ENCODE results near the gene SLC44A3. TPM values are rescaled to one million over a fixed set of nuclear protein-coding genes. Genes with fewer than 3 reads are reported as not detected.
A peak's percentile ranks its signal among the peaks of the same experiment; 100 is the strongest.

The SLC44A3 gene
- total RNA-seq (1 to 10 TPM; 2.7 to 8.8 (median 5.9) TPM), polyA plus RNA-seq (1 to 10 TPM; 1.3 to 1.4 TPM)
- long read RNA-seq, donor 1, partial matches to known transcripts = 0 of 6 reads
- long read RNA-seq, donor 1, other reads (novel, unspliced or antisense) = 5 of 6 reads
- long read RNA-seq, donor 2, transcript SLC44A3-201 (15 exons, 2,388 nt) = major isoform, 5 of 25 reads
- long read RNA-seq, donor 2, partial matches to known transcripts = 0 of 25 reads
- long read RNA-seq, donor 2, other reads (novel, unspliced or antisense) = 20 of 25 reads
- long read RNA-seq, donor 3, partial matches to known transcripts = 1 of 3 reads
- long read RNA-seq, donor 3, other reads (novel, unspliced or antisense) = 2 of 3 reads

- Histone ChIP-seq H3K36me3 (no peaks in the 10 kb centered on the region), H3K4me3 (peak within 1 kb of the TSS; percentile 27 to 88 (median 64)), H3K27ac (peak within 1 kb of the TSS in 7 of 12 donors; percentile 36 to 78 (median 54)), H3K9me3 (peaks cover 0 to 8% (median 0%) of the 10 kb centered on the region in 12 donors), H3K27me3 (peaks cover 0 to 34% (median 0%) of the 10 kb centered on the region in 9 donors), H3K4me1 (peaks cover 0 to 24% (median 6%) of the 10 kb centered on the region in 12 donors)
- intact Hi-C loops (cut with DNase I) = loop anchor here in 1 of 10 donors (1.0 kb wide), 1 partner anchor 223 kb away; no protein-coding TSS in a partner anchor
- ATAC-seq = peak; percentile 66 to 95 (median 92)
- TF ChIP-seq CTCF (IDR thresholded peaks at IDR 0.05) = peak in 8 of 12 donors; percentile 17 to 53 (median 40)
- no peak for TF ChIP-seq POLR2A (IDR thresholded peaks at IDR 0.05)
- WGBS, 4 donors = 2 to 3% (median 2%) methylated on average over 24 to 77 of the region's 77 CpGs
- DNase-seq = peak; percentile 44 to 77 (median 52)
Measured at GRCh38 chr1:94819945-94820746, at the start of gene SLC44A3. TSS of gene SLC44A3 (plus strand) at chr1:94820357. CDS start at chr1:94820452, 95 bp downstream.

GRCh38 chr1:94772230-94772641 is 47.9 kb upstream of the SLC44A3 start:
- 88 to 96% (median 92%) methylated on average over 5 of the region's 5 CpGs for WGBS, 4 donors
- intact Hi-C loops (cut with DNase I) = no loop called here
- no peak for ATAC-seq

GRCh38 chr1:94772845-94773244 is 47.3 kb upstream of the SLC44A3 start:
- H3K4me1 ChIP-seq = peaks cover 0 to 16% (median 0%) of the 10 kb centered on the region in 12 donors
- ATAC-seq = no peak
- H3K36me3 ChIP-seq = no peaks in the 10 kb centered on the region
- H3K4me3 ChIP-seq = no peak overlapping the region
- H3K27me3 ChIP-seq = no peaks in the 10 kb centered on the region
- H3K9me3 ChIP-seq = no peaks in the 10 kb centered on the region
- no peak overlapping the region for H3K27ac ChIP-seq
- intact Hi-C loops (cut with DNase I) = no loop called here
- TF ChIP-seq POLR2A (IDR thresholded peaks at IDR 0.05) = no peak
- no peak for TF ChIP-seq CTCF (IDR thresholded peaks at IDR 0.05)
- DNase-seq = no peak
- 79 to 87% (median 85%) methylated on average over 3 of the region's 3 CpGs for WGBS, 4 donors

More at GRCh38 chr1:94772230-94772641, 47.9 kb upstream of the SLC44A3 start:
- DNase-seq = no peak
- Histone ChIP-seq H3K36me3 (no peaks in the 10 kb centered on the region), H3K9me3 (no peaks in the 10 kb centered on the region), H3K4me1 (peaks cover 0 to 16% (median 0%) of the 10 kb centered on the region in 12 donors), H3K4me3 (no peak overlapping the region), H3K27me3 (no peaks in the 10 kb centered on the region), H3K27ac (no peak overlapping the region)
- TF ChIP-seq CTCF (IDR thresholded peaks at IDR 0.05) (no peak), POLR2A (IDR thresholded peaks at IDR 0.05) (no peak)

Data from heart left ventricle (tissue), 16 donors.